B cell (primary cell): ENCODE measurements around the gene COA8. TPM values are rescaled to one million over a fixed set of nuclear protein-coding genes. Genes with fewer than 3 reads are reported as not detected.
A peak's percentile ranks its signal among the peaks of the same experiment; 100 is the strongest.

Experiments
- ATAC-seq: fragments of 200-7000 bp; cut with Tn5 transposase; one replicate; pipeline ENCODE4 v1.10.0; 2021; ENCODE audit warnings: low read depth, mild to moderate bottlenecking, moderate number of reproducible peaks, moderate library complexity
- CTCF ChIA-PET: fragments of 350-600 bp; sonication (Branson Sonifier 250); formaldehyde crosslinking; loops from one replicate; lab custom pipeline; 2021; ENCODE audit warnings: antibody characterized with exemption, inconsistent platforms; lab: Charles Lee
- POLR2A ChIA-PET: fragments of 350-600 bp; sonication (Branson Sonifier 250); formaldehyde crosslinking; loops from one replicate; lab custom pipeline; 2021; ENCODE audit warnings: antibody characterized with exemption; lab: Charles Lee
- DNase-seq: peaks from one replicate; pipeline ENCODE4 v3.0.0; 2013
- H2AFZ ChIP-seq: 2 replicates; pipeline ENCODE4 v1.6.1; 2012; ENCODE audit warnings: mild to moderate bottlenecking, low read depth, low read length; ENCODE audit not compliant: insufficient read depth, poor library complexity, severe bottlenecking
- H3K27ac ChIP-seq, 2 donors: 1 replicate in 1 of 2; 2 replicates in 1 of 2; pipeline ENCODE4 v1.5.1; 2012 to 2013; ENCODE audit warnings: low read length in 2 of 2, mild to moderate bottlenecking in 2 of 2, moderate library complexity in 1 of 2
- H3K27me3 ChIP-seq, 4 experiments: fragments of 200-600 bp in 1 of 4; sonication (generic) in 1 of 4; replicated peaks in 1 of 4; 1 replicate in 2 of 4; 2 replicates in 2 of 4; pipeline versions ENCODE4 v1.6.1 to v1.7.0; 2013 to 2016; ENCODE audit warnings: low read length in 3 of 4, mild to moderate bottlenecking in 2 of 4, mixed read lengths in 1 of 4, moderate library complexity in 1 of 4; ENCODE audit not compliant: insufficient read depth in 4 of 4, control insufficient read depth in 3 of 4; ENCODE audit errors: control extremely low read depth in 1 of 4
- H3K36me3 ChIP-seq, 2 experiments: replicated peaks in 1 of 2; 1 replicate in 1 of 2; 2 replicates in 1 of 2; pipeline versions ENCODE4 v1.6.1 to v1.7.1; 2013; ENCODE audit warnings: low read length in 1 of 2; ENCODE audit not compliant: insufficient read depth in 2 of 2, control insufficient read depth in 1 of 2; ENCODE audit errors: control extremely low read depth in 1 of 2, extremely low read depth in 1 of 2
- H3K4me1 ChIP-seq, 2 donors: fragments of 200-600 bp in 1 of 2; sonication (generic) in 1 of 2; 1 replicate in 1 of 2; 2 replicates in 1 of 2; pipeline versions ENCODE4 v1.5.1 to v1.6.1; 2013 to 2017; ENCODE audit warnings: low read length in 2 of 2; ENCODE audit not compliant: control insufficient read depth in 2 of 2, insufficient read depth in 2 of 2
- H3K4me2 ChIP-seq: replicated peaks from 2 replicates; pipeline ENCODE3; 2012; ENCODE audit warnings: mild to moderate bottlenecking, low read depth, low read length; ENCODE audit not compliant: poor library complexity, severe bottlenecking
- H3K4me3 ChIP-seq, 5 experiments: fragments of 200-600 bp in 1 of 5; sonication (generic) in 1 of 5; 1 replicate in 3 of 5; 2 replicates in 2 of 5; pipeline versions ENCODE4 v1.5.1 to v1.7.0; 2011 to 2016; ENCODE audit warnings: low read length in 4 of 5, mild to moderate bottlenecking in 4 of 5, low read depth in 2 of 5, control low read depth in 1 of 5, moderate library complexity in 1 of 5; ENCODE audit not compliant: insufficient read depth in 1 of 5; ENCODE audit errors: control extremely low read depth in 1 of 5, extremely low read depth in 1 of 5
- H3K79me2 ChIP-seq: fragments of 200-600 bp; sonication (generic); one replicate; pipeline ENCODE4 v1.6.0; 2016; ENCODE audit warnings: low read length; ENCODE audit not compliant: control insufficient read depth, insufficient read depth
- H3K9ac ChIP-seq: fragments of 200-600 bp; sonication (generic); 2 replicates; pipeline ENCODE4 v1.6.1; 2017; ENCODE audit warnings: mild to moderate bottlenecking, low read length, moderate library complexity
- H3K9me3 ChIP-seq, 3 donors: one replicate each; pipeline versions ENCODE4 v1.6.1 to v1.7.1; 2013; ENCODE audit warnings: low read length in 2 of 3; ENCODE audit not compliant: control insufficient read depth in 2 of 3, insufficient read depth in 1 of 3; ENCODE audit errors: control extremely low read depth in 1 of 3
- H4K20me1 ChIP-seq: 2 replicates; pipeline ENCODE4 v1.6.0; 2012; ENCODE audit warnings: mild to moderate bottlenecking, low read length; ENCODE audit not compliant: insufficient read depth, control insufficient read depth, poor library complexity, severe bottlenecking
- H3K27ac Mint-ChIP-seq: one replicate; pipeline ENCODE4 v1.8.0; 2021; ENCODE audit warnings: mixed read lengths
- H3K27me3 Mint-ChIP-seq: one replicate; pipeline ENCODE4 v1.8.0; 2021; ENCODE audit warnings: mixed read lengths
- H3K4me1 Mint-ChIP-seq: one replicate; pipeline ENCODE4 v1.8.0; 2021; ENCODE audit warnings: mixed read lengths
- H3K4me3 Mint-ChIP-seq: one replicate; pipeline ENCODE4 v1.8.0; 2021; ENCODE audit warnings: mixed read lengths
- H3K9me3 Mint-ChIP-seq: one replicate; pipeline ENCODE4 v1.8.0; 2022; ENCODE audit warnings: mixed read lengths; ENCODE audit not compliant: insufficient read depth
- EZH2 ChIP-seq: IDR thresholded peaks from 2 replicates; pipeline ENCODE4 v1.6.1; 2012; ENCODE audit warnings: borderline replicate concordance, low read depth, mild to moderate bottlenecking, moderate library complexity, low read length; ENCODE audit not compliant: insufficient read depth, poor library complexity, severe bottlenecking
- WGBS: methylation state at CpG from one replicate; pipeline ENCODE4 v1.1.5; 2013; ENCODE audit warnings: missing lambda C conversion rate; ENCODE audit not compliant: insufficient coverage; 5-methylcytosine and 5-hydroxymethylcytosine counted together
- intact Hi-C: fragments of 100-400 bp; cut with micrococcal nuclease; formaldehyde crosslinking; loops from one replicate; pipeline ENCODE4 v1.10.0; 2022
- polyA plus RNA-seq: library from polyadenylated mRNA; depleted of rRNA; stranded (reverse); fragments of >200 nt; gene quantifications from 2 replicates; pipeline ENCODE4 v1.2.3, GENCODE V29; 2012
- total RNA-seq, 2 donors: library from RNA; stranded (reverse); fragments of 120-200 nt in 1 of 2; gene quantifications; 1 replicate in 1 of 2; 2 replicates in 1 of 2; pipeline versions ENCODE4 v1.2.3 to v1.2.4, GENCODE V29; 2013 to 2022
- TF ChIP-seq, protein P1 (sequence below): fragments of 200-600 bp; IDR thresholded peaks from one replicate; pipeline ENCODE4 v1.8.0; 2022; ENCODE audit warnings: antibody characterized with exemption, mild to moderate bottlenecking

COA8 gene
- total and polyA plus RNA-seq, 2 donors (not counting 1 experiment from before 2014, with no cell fraction given), result 7.5 to 24.9 TPM

DNA sequence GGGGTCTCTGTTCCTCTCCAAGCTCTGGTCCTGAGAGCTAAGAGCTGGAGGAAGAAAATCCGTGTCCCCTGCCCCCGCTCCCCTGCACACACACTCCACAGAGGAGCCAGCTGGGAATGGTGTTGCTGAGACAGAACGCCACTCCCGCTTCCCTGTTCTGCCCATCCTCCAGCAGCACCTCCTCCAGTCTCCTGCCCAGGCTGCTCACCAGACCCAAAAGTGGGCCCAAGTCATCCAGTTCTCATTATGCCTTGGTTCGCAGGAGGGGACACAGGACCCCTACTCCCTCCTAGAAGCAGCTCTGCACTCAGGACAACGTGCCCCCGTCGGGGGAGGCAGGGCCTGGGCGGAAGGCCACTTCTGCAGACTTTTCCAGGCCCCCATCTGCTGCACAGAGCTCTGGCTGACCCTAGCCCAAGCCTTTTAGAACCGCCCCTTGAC lies 34.6 kb upstream of the COA8 start:
- H3K9ac ChIP-seq, result peak overlapping the region; percentile 91

More for the DNA sequence above, 34.6 kb upstream of the COA8 start:
- peak overlapping the region; percentile 88 for H3K4me3 Mint-ChIP-seq
- Histone ChIP-seq H3K4me1 (peaks cover 33 to 49% of the 10 kb centered on the region in 2 donors), H3K4me3 (peak overlapping the region in 4 of 5 experiments; percentile 79 to 94 (median 85)), H3K9me3 (peaks cover 0 to 10% (median 0%) of the 10 kb centered on the region in 3 donors), H4K20me1 (peaks cover 34% of the 10 kb centered on the region), H3K27ac (peak overlapping the region; percentile 34 to 84), H2AFZ (peak overlapping the region; percentile 92), H3K79me2 (peaks cover 24% of the 10 kb centered on the region), H3K27me3 (peaks cover 0 to 6% (median 3%) of the 10 kb centered on the region in 4 experiments), H3K4me2 (peak overlapping the region; percentile 96), H3K36me3 (peaks cover 0 to 6% of the 10 kb centered on the region in 2 experiments)
- H3K4me1 Mint-ChIP-seq, result peaks cover 53% of the 10 kb centered on the region
- WGBS, result 84% methylated on average over 10 of the region's 10 CpGs
- ChIA-PET CTCF (interaction anchor here (1.3 to 6.2 kb wide), 4 partner anchors 10 to 34 kb away, joined by 3 to 42 read pairs (median 19); partner anchors contain the start of gene BAG5), POLR2A (interaction anchor here (0.6 to 1.4 kb wide), 4 partner anchors 7 to 198 kb away, joined by 3 to 4 read pairs (median 3); partner anchors contain the start of gene BAG5)
- DNase-seq (no peak), ATAC-seq (no peak)
- H3K27ac Mint-ChIP-seq, result peak overlapping the region; percentile 96
- intact Hi-C loops, result loop anchor here (2.0 to 5.0 kb wide), 3 partner anchors 35 to 936 kb away; partner anchors contain the start of genes BAG5, COA8, RCOR1 and XRCC3
- TF ChIP-seq, protein P1, sequence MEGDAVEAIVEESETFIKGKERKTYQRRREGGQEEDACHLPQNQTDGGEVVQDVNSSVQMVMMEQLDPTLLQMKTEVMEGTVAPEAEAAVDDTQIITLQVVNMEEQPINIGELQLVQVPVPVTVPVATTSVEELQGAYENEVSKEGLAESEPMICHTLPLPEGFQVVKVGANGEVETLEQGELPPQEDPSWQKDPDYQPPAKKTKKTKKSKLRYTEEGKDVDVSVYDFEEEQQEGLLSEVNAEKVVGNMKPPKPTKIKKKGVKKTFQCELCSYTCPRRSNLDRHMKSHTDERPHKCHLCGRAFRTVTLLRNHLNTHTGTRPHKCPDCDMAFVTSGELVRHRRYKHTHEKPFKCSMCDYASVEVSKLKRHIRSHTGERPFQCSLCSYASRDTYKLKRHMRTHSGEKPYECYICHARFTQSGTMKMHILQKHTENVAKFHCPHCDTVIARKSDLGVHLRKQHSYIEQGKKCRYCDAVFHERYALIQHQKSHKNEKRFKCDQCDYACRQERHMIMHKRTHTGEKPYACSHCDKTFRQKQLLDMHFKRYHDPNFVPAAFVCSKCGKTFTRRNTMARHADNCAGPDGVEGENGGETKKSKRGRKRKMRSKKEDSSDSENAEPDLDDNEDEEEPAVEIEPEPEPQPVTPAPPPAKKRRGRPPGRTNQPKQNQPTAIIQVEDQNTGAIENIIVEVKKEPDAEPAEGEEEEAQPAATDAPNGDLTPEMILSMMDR, result no peak
- no peak for TF ChIP-seq EZH2
- H3K27me3 Mint-ChIP-seq, result peaks cover 3% of the 10 kb centered on the region
- no peaks in the 10 kb centered on the region for H3K9me3 Mint-ChIP-seq
